HepG2 (cell line): ENCODE measurements around the gene ZCCHC17. TPM values are rescaled to one million over a fixed set of nuclear protein-coding genes. Genes with fewer than 3 reads are reported as not detected.

Experiments
- polyA plus RNA-seq, 8 experiments: library from polyadenylated mRNA; depleted of rRNA in 3 of 8; stranded (reverse) in 7 of 8; unstranded in 1 of 8; fragments of >200 nt; fragmentation: Illumina TruSeq in 4 of 8; extraction: Trizol in 4 of 8; gene quantifications; 2 replicates each; pipeline versions ENCODE4 v1.2.1 to v1.2.3, GENCODE V29; 2011 to 2016; ENCODE audit warnings: low read depth in 4 of 8, missing spikeins in 1 of 8, mixed read lengths in 1 of 8; ENCODE audit not compliant: insufficient read depth in 1 of 8
- total RNA-seq, 5 experiments: library from RNA; depleted of rRNA; stranded (reverse); fragments of >200 nt; fragmentation: Illumina TruSeq; extraction: Trizol; gene quantifications; 2 replicates each; pipeline ENCODE4 v1.2.3, GENCODE V29; 2016; ENCODE audit warnings: low read depth in 1 of 5

ZCCHC17 gene
- total and polyA plus RNA-seq, 2 of the 13 experiments (the other 11 are each of a cell fraction or from before 2014, with no cell fraction given): 20.5 to 53.0 TPM

Other genes with a start within 250 kb of the ZCCHC17 start
- gene PUM1, start 231.3 kb upstream of the ZCCHC17 start, total RNA-seq (2016; rRNA removed; fragmentation: Illumina TruSeq; extraction: Trizol): 64.7 and 84.6 TPM in 2 replicates
- gene PUM1, start 231.3 kb upstream of the ZCCHC17 start, polyA plus RNA-seq (2011; rRNA removed): 91.0 and 95.0 TPM in 2 replicates
- gene NKAIN1, start 57.1 kb upstream of the ZCCHC17 start, total RNA-seq (2016; rRNA removed; fragmentation: Illumina TruSeq; extraction: Trizol): 0.29 TPM in 1 of 2 replicates, not detected in the other
- 0.20 and 0.40 TPM in 2 replicates for gene NKAIN1, start 57.1 kb upstream of the ZCCHC17 start, polyA plus RNA-seq (2011; rRNA removed)
- gene SNRNP40, start 244 bp upstream of the ZCCHC17 start, total RNA-seq (2016; rRNA removed; fragmentation: Illumina TruSeq; extraction: Trizol): 147 and 192 TPM in 2 replicates
- gene SNRNP40, start 244 bp upstream of the ZCCHC17 start, polyA plus RNA-seq (2011; rRNA removed): 46.1 and 51.0 TPM in 2 replicates
- gene FABP3, start 76.0 kb downstream of the ZCCHC17 start, total RNA-seq (2016; rRNA removed; fragmentation: Illumina TruSeq; extraction: Trizol): 0.24 and 0.46 TPM in 2 replicates
- 0.21 and 0.37 TPM in 2 replicates for gene FABP3, start 76.0 kb downstream of the ZCCHC17 start, polyA plus RNA-seq (2011; rRNA removed)
- gene SERINC2, start 116.2 kb downstream of the ZCCHC17 start, total RNA-seq (2016; rRNA removed; fragmentation: Illumina TruSeq; extraction: Trizol): 3.0 and 4.8 TPM in 2 replicates
- 126 and 165 TPM in 2 replicates for gene SERINC2, start 116.2 kb downstream of the ZCCHC17 start, polyA plus RNA-seq (2011; rRNA removed)